GM19035 (cell line): ENCODE data around the gene TSPAN15.

Experiments
- ATAC-seq: cut with Tn5 transposase; IDR thresholded peaks from one replicate; pipeline ENCODE4 v1.9.1; 2021; ENCODE audit not compliant: unreplicated experiment

Gene TSPAN15

DNA sequence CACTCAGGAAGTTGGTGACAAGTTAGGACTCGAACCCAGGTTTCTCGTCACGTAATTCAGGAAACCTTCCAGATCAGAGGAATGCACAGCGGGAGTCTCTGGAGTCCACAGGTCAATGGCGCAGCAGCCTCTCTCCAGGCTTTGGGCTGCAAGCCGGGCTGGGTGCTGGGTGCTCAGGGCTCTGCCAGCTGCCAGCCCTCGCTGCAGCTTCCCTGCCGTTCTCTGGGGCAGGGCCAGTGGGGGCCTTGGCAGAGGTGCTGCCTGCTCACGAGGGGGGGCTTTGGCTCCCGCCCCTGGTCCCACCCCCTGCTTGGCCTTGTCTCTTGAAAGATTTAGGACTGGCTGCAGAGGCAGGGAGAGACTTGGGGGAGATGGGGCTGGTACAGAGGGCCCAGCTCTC lies 34.6 kb upstream of the TSPAN15 start, which contains the start of gene TACR2:
Gene TACR2, minus strand, starts transcription at position 224 of the 400 bp plus-strand sequence. CDS start 595 bp downstream, outside the sequence.
- no peak for ATAC-seq

DNA sequence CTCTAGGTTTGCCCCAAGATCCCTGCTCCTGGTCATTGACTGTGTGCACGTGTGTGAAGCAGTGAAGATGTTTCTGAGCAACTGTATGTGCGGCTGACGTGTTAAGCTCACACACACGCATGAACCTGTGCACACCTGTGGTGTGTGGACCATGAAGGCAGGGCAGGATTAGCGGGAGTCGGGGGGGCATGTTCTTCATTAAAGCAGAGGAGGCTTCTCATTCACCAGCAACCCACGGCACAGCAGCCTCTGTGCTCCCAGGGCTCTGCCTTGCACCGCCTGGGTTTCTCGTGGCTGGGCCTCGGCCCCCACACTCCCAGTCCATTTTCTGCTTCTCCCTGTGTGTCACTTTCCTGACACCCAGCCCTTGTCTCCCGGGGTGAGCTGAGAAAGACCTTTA lies 33.7 kb upstream of the TSPAN15 start:
- no peak for ATAC-seq

DNA sequence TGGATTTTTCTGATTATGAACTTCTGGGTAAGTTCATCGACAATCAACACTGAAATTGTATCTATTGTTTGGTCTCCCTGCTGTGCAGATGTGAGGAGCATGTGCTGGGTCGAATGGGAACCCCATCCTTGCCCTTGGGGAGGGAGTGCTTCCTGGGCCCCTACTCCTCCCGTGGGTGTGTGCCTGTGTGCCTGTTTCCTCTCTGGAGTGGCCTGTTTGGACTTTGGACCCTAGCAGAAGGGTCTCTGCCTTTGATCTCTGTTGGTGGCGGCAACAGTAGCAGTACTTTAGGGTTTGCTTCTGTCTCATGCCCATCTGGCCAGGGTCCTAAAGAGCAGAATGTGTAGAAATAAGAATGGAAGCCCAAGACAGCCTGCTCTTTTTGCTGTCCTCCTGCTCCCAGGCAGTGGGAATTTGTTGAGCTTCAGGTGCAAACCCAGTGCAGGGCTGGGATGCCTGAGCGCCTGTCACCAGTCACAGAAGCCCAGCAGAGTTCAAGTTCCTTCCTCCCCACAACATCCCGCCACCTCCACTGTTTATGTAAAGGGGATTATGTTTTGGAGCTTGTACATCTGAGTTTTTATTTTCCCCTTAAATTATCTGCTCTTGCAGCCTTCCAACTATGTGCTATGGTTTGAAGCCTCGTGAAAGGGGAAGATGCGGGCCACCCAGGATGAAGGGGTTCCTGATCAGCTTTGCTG lies 33.1 kb upstream of the TSPAN15 start:
- no peak for ATAC-seq

- no peak for ATAC-seq
Measured at GRCh38 chr10:69419096-69419743, 32.0 kb upstream of the TSPAN15 start.

DNA sequence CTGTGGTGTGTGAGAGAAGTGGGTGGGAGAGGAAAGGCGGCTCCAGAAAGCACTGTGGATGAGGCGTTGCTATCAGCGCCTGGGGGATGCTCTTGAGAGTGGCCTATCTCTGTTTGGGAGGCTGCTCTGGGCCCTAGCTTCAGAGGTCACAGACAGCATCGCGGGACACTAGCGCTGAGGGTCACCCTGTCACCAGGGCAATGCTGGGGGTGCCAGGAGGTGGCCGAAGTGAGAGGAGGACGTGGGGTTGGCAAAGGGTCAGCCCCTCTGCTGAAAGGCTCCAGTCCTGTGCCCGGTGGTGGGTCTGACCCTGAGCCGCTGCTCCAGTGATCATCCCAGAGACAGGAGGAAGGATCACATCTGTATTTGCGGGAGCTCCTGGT lies 31.5 kb upstream of the TSPAN15 start:
- no peak for ATAC-seq

DNA sequence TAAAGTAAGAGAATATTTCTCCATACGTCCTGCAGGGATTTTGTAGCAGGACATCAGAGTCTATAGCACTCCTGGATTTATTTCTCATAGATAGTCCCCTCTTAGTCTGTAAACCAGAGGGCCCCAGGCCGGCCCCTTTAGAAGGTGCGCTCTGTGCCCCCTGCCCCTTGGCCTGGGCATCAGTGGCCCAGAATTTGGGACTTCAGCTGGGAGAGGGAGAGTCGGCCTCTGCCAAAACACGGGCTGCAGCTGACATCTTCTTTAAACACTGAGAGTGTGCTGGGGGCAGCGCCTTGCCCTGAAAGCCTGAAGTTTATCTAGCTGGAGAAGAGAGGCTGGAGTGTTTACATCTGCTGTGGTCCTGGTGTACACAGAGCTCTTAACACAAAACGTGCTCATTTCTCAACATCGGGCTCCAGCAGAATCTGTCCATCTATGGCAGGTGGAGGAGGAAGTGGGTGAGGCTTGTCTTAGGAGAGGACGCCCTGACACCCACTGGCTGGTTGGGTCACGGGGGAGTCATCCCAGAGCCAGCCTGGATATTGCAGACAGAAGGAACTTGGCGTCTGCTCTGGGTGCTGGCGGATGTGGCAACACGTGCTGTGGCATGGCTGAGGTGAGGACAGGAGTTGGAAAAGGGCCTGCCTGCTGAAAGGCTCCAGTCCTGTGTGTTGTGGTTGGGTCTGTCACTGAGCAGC lies 29.5 kb upstream of the TSPAN15 start:
- ATAC-seq: no peak

GRCh38 chr10:69422676-69423075 lies 28.6 kb upstream of the TSPAN15 start:
- ATAC-seq: no peak

DNA sequence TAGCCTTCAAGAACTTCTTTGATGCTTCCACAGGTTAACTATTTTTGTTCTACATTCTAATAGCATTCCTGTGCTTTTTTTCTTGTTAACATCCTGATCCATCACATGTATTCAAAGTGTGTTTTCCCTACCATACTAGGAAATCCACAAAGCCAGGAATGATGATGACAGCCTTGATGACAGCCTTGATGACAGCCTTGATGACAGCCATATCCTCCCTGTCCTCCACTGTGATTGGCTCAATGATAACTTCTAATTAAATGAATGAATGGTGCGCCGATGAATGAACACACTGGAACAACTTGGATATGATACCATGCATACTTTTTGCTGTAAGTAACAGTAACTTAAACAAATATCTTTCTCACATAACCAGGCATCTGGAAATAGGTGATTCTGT lies 26.2 kb upstream of the TSPAN15 start:
- ATAC-seq: no peak

GRCh38 chr10:69425511-69426298 lies 25.6 kb upstream of the TSPAN15 start:
- no peak for ATAC-seq

DNA sequence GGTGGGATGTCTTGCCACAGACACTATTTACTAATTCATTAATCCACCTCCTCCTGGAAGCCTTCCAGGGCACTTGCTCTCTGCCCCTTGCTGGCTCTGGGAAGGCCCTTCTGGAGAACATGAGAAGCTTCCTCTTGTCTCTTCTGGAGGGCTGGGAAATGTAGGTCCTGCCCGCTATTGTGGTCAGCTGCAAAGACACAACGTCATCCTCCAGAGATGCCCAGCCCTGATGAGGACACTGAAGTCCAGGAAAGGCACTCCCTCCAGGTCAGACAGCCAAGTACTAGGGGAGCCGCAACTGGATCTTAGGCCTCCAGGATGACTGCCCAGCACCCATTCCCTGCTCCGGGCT lies 24.9 kb upstream of the TSPAN15 start:
- ATAC-seq: no peak

DNA sequence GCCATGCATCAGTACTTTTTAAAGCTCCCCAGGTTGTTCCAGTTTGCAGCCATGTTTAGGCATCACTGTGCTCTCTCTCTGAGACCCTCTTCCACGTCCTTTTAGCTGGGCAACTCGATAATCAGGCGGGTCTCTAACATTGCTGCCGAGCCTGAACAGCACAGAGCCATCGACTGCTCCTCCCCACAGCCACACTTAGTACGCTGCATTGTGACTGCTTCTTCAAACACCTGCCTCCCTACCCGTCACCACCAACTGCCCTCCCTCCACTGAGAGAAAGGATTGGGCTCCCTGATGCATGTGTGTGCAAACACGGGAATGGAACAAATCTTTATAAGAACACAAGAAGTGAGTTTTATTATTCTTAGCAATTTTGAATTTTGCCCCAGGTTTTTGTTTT lies 23.1 kb upstream of the TSPAN15 start:
- ATAC-seq: no peak

GRCh38 chr10:69434169-69434568 lies 17.1 kb upstream of the TSPAN15 start:
- ATAC-seq: no peak

DNA sequence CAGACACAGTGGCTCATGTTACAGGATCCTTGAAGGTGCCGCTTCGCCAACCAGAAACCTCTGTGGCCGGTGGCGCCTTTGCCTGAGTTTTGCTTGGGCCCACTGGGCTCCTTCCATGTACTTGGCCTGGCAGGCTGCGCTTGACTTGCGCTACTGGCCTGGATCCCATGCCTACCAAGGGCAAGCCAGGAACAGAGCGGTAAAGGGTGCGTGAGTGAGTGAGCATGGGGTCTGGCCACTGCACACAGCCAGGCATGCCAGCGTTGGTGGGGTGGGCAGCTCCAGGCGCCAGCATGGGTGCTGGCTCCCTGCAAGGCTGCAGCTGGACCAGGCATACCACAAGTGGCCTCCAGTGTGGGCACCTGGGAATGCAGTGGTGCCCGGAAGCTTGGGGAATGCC lies 16.3 kb upstream of the TSPAN15 start:
- ATAC-seq: no peak

GRCh38 chr10:69435966-69436520 lies 15.2 kb upstream of the TSPAN15 start:
- ATAC-seq: no peak

DNA sequence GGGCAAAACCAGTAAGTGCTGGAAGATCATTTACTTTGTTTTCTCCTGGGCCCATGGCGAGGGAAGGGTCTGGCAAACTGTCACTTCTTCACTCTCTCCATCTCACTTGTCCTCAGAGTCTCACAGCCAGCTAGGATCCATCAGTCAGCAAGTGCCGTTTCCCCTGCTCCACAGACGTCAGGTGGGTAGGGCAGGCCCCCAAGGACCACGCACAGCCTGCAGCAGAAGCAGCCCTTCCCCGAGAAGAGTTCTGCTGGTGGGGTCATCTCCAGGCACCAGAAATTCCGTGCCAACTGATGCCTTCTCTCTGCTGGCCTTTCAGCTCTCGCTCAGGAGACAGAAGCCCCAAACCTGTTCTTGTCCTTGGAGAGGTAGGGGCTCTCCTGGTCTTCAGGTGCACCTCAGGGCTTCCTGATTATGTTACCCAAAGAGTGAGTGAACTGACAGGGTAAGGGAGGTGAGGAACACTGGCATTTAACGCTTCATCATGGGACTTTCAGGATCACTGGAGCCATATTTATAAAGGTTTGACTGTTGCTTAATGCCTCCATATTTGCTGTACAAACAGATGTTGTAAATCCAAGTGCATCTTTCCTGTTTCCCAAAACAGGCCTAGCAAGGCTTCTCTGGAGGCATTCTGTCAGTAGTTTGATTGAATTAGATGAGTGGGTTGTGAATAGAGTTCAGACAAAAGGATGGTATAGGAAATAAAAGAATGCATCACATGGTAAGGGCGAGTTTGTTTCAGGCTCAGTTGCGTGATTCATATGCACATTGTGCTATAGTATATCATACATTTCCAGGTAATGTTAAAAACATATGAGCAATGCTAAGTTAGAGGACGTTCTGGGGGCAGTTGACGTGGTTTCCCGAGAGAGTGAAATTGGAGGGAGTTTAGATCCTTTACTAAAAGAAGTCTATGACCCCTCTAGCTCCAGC lies 13.7 kb upstream of the TSPAN15 start:
- no peak for ATAC-seq

DNA sequence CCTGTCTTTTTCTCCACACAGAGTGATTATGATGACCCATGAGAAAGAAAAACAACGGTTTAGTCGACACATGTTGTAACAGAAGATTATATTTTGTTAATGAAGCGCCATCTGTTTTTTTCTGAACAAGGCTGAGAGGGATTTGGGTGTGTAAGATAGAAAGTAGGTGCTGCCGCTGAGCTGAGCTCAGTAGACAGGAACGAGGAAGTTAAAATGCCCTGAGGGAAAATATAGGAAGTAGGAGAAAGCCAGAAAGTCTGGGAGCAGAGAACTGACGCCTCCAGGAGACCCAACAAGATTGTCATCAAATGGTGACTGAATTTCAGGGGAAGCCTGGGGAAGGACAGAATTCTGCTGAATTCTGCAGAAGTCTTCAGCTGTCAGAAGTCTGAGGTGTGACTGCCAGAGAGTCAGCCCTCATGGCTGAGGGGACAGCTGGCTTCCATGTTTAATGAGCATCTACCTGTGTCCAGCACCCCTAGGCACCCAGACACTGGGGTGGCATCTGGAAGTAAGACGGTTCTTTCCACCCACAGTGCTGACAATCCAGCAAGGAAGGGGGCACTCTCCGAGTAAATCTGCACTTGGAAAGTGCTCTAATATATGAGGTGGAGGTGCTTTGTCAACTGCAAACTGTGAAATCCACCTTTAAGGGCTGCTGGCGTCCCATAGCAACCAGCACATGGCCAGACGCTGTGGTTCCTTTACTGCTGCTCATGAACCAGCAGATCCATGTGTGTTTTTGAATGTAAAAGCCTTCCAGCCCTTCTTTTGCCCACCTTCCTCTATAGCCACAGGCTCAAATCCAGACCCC lies 12.5 kb upstream of the TSPAN15 start:
- ATAC-seq: no peak

GRCh38 chr10:69439350-69439739 lies 11.9 kb upstream of the TSPAN15 start:
- no peak for ATAC-seq

DNA sequence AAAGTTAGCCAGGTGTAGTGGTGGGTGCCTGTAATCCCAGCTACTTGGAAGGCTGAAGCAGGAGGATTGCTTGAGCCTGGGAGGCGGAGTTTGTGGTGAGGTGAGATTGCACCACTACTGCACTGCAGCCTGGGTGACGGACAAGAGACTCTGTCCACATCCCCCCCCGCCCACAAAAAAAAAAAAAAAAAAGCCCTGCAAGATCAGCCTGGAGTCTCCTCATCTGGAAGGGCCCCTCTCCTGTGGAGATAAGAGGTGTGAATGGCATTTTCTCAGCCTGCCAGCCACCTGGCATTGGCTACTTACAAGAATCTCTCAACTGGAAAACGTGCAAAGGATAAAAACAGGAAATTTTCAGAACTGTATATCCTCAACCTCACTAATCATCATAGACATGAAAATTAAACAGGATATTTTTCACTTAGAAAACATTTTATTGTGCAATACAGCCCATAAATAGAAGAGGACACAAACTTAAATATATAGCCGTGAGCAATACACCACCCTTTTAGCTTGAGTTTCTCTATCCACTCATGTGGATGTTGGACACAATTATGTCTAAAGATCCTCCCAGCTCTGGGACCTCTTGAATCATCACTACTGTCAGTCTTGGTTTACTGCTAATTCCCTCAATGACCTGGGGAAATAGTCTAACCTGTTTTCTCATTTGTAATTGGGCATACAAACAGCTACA lies 11.3 kb upstream of the TSPAN15 start:
- no peak for ATAC-seq

- ATAC-seq: no peak
Measured at GRCh38 chr10:69443354-69443753, 7.9 kb upstream of the TSPAN15 start.
